IPS-20b (cell line): ENCODE measurements around the gene PTPRD.

Experiments used
- H3K27ac ChIP-seq: one replicate; pipeline ENCODE4 v1.5.1; 2013; ENCODE audit warnings: low read length
- H3K27me3 ChIP-seq: 2 replicates; pipeline ENCODE4 v1.6.1; 2013; ENCODE audit warnings: mild to moderate bottlenecking, low read length, inconsistent platforms; ENCODE audit not compliant: insufficient read depth
- H3K36me3 ChIP-seq: 2 replicates; pipeline ENCODE4 v1.6.1; 2013; ENCODE audit warnings: low read depth, mild to moderate bottlenecking, inconsistent platforms, low read length, moderate library complexity; ENCODE audit not compliant: insufficient read depth
- H3K4me1 ChIP-seq: 2 replicates; pipeline ENCODE4 v1.6.1; 2013; ENCODE audit warnings: mild to moderate bottlenecking, control low read depth, inconsistent platforms, low read length, moderate library complexity; ENCODE audit not compliant: insufficient read depth
- H3K4me3 ChIP-seq: 2 replicates; pipeline ENCODE4 v1.5.1; 2013; ENCODE audit warnings: mild to moderate bottlenecking, low read length, inconsistent platforms
- H3K9ac ChIP-seq: 2 replicates; pipeline ENCODE4 v1.6.1; 2013; ENCODE audit warnings: low read depth, mild to moderate bottlenecking, inconsistent platforms, low read length, moderate library complexity
- H3K9me3 ChIP-seq: 2 replicates; pipeline ENCODE4 v1.6.1; 2013; ENCODE audit warnings: mild to moderate bottlenecking, low read depth, low read length, inconsistent platforms; ENCODE audit not compliant: insufficient read depth

The PTPRD gene

DNA sequence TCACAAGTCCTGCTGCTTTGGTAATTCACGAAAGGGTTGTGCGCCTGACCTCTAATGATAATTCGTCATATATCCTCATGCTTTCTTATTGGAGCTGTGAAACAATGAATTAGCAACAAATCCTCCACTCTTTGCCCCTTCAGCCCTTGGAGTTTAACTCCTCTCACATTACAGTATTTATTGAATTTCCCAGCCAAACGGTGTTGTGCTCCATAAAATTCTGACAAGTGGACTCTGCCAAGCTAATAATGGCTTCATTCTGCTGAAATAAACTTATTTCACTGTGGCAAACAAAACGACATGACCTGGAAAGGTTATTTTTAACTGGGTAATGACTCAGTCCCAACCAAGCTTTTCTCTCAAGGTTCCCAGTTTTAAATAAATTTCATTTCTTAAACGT lies 1828.9 kb downstream of the PTPRD start:
- H3K9me3 ChIP-seq, result no peaks in the 10 kb centered on the region
- no peaks in the 10 kb centered on the region for H3K27me3 ChIP-seq
- no peak overlapping the region for H3K27ac ChIP-seq
- H3K4me1 ChIP-seq, result peaks cover 16% of the 10 kb centered on the region; the same call in 1 of the 2 replicates
- H3K4me3 ChIP-seq, result no peak overlapping the region
- H3K36me3 ChIP-seq, result no peaks in the 10 kb centered on the region
- H3K9ac ChIP-seq, result no peak overlapping the region

GRCh38 chr9:8782237-8782636 lies 1830.6 kb downstream of the PTPRD start:
- Histone ChIP-seq H3K9ac (no peak overlapping the region), H3K27me3 (no peaks in the 10 kb centered on the region), H3K36me3 (no peaks in the 10 kb centered on the region), H3K4me1 (peaks cover 24% of the 10 kb centered on the region; the same call in 1 of the 2 replicates), H3K9me3 (no peaks in the 10 kb centered on the region), H3K27ac (no peak overlapping the region), H3K4me3 (no peak overlapping the region)

- no peaks in the 10 kb centered on the region for H3K27me3 ChIP-seq
- no peak overlapping the region for H3K9ac ChIP-seq
- no peak overlapping the region for H3K27ac ChIP-seq
- peaks cover 24% of the 10 kb centered on the region; the same call in 1 of the 2 replicates for H3K4me1 ChIP-seq
- H3K9me3 ChIP-seq, result no peaks in the 10 kb centered on the region
- H3K4me3 ChIP-seq, result no peak overlapping the region
- H3K36me3 ChIP-seq, result no peaks in the 10 kb centered on the region
Observed at GRCh38 chr9:8781458-8781857, 1831.3 kb downstream of the PTPRD start.

GRCh38 chr9:8780386-8780785 lies 1832.4 kb downstream of the PTPRD start:
- Histone ChIP-seq H3K9ac (no peak overlapping the region), H3K4me3 (no peak overlapping the region), H3K27me3 (no peaks in the 10 kb centered on the region), H3K27ac (no peak overlapping the region), H3K4me1 (peaks cover 24% of the 10 kb centered on the region; the same call in 1 of the 2 replicates), H3K9me3 (no peaks in the 10 kb centered on the region), H3K36me3 (no peaks in the 10 kb centered on the region)

DNA sequence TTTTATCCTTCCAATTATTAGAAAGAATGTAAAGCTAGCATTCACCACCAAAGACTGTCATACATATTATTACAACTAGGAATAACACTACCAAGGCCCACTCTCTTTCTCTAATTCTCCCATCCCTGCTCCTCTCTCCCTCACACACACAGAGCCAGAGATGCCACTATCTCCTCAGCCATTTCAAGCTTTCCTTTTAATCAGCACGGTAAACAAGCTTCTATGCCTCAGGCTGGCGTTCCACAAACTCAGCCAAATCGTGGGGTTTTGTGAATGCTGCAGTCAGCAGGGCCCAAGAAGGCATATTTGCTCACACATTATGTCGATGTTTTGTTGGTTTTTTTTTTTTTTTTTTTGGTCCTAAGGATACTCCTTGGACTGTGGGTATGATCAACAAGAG lies 1833.3 kb downstream of the PTPRD start:
- no peaks in the 10 kb centered on the region for H3K9me3 ChIP-seq
- H3K9ac ChIP-seq, result no peak overlapping the region
- no peak overlapping the region for H3K27ac ChIP-seq
- H3K27me3 ChIP-seq, result no peaks in the 10 kb centered on the region
- no peaks in the 10 kb centered on the region for H3K36me3 ChIP-seq
- no peak overlapping the region for H3K4me3 ChIP-seq
- peaks cover 24% of the 10 kb centered on the region; the same call in 1 of the 2 replicates for H3K4me1 ChIP-seq

GRCh38 chr9:8778356-8778755 lies 1834.4 kb downstream of the PTPRD start:
- Histone ChIP-seq H3K9ac (no peak overlapping the region; the same call in 1 of the 2 replicates), H3K4me1 (peaks cover 24% of the 10 kb centered on the region; the same call in 1 of the 2 replicates), H3K36me3 (no peaks in the 10 kb centered on the region), H3K4me3 (no peak overlapping the region), H3K27me3 (no peaks in the 10 kb centered on the region), H3K27ac (no peak overlapping the region), H3K9me3 (no peaks in the 10 kb centered on the region)

GRCh38 chr9:8772302-8772701 lies 1840.5 kb downstream of the PTPRD start:
- H3K9me3 ChIP-seq, result no peaks in the 10 kb centered on the region
- no peaks in the 10 kb centered on the region for H3K36me3 ChIP-seq
- no peaks in the 10 kb centered on the region for H3K4me1 ChIP-seq
- H3K4me3 ChIP-seq, result no peak overlapping the region
- H3K27ac ChIP-seq, result no peak overlapping the region
- no peaks in the 10 kb centered on the region for H3K27me3 ChIP-seq
- no peak overlapping the region for H3K9ac ChIP-seq

DNA sequence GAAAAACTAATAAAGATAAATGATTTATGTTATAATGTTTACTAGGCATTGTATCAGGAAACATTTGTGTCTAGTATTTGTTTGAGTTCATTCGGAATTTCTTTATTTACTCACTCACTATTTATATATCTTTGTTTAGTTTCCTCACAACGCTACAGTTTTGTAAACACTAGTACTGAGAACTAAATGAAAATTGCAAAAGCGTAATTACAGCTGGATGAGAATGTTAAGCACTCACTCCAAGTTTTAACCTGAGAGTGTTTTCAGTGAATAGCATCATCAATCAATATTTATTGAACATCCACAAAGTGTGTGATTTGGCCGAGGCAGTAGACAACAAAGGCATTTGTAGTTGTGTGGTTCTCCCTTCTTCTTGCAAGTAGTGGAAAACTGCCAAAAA lies 1843.6 kb downstream of the PTPRD start:
- Histone ChIP-seq H3K36me3 (no peaks in the 10 kb centered on the region), H3K4me3 (no peak overlapping the region), H3K27me3 (no peaks in the 10 kb centered on the region), H3K27ac (no peak overlapping the region), H3K9me3 (no peaks in the 10 kb centered on the region), H3K4me1 (no peaks in the 10 kb centered on the region), H3K9ac (no peak overlapping the region)

- Histone ChIP-seq H3K36me3 (no peaks in the 10 kb centered on the region), H3K27me3 (no peaks in the 10 kb centered on the region), H3K9ac (no peak overlapping the region), H3K9me3 (no peaks in the 10 kb centered on the region), H3K4me1 (0 out of 2 replicates have a peak, but pooled peaks cover 3% of the 10 kb centered on the region), H3K4me3 (no peak overlapping the region), H3K27ac (no peak overlapping the region)
Observed at GRCh38 chr9:8766096-8766495, 1846.7 kb downstream of the PTPRD start.

DNA sequence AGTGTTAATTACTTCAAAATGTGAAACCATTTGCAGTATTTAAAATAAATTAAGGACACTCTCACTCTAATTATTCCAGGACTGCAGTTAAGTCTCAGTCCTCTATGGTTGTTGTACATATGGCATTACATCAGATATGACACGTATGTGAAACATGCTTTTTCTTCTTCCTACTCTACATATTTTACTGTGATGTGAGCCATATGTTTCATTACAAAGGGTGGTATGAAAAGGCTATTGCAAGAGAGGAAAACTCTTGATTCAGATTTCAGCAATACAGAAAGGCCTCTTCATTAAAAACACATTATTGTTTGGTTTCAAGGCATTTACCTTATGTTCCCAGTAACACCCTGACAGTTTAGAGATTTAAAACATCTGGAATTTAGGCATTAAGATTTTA lies 1848.8 kb downstream of the PTPRD start:
- H3K27ac ChIP-seq, result no peak overlapping the region
- H3K4me1 ChIP-seq, result 0 out of 2 replicates have a peak, but pooled peaks cover 3% of the 10 kb centered on the region
- H3K36me3 ChIP-seq, result no peaks in the 10 kb centered on the region
- no peaks in the 10 kb centered on the region for H3K27me3 ChIP-seq
- H3K4me3 ChIP-seq, result no peak overlapping the region
- no peaks in the 10 kb centered on the region for H3K9me3 ChIP-seq
- no peak overlapping the region for H3K9ac ChIP-seq

DNA sequence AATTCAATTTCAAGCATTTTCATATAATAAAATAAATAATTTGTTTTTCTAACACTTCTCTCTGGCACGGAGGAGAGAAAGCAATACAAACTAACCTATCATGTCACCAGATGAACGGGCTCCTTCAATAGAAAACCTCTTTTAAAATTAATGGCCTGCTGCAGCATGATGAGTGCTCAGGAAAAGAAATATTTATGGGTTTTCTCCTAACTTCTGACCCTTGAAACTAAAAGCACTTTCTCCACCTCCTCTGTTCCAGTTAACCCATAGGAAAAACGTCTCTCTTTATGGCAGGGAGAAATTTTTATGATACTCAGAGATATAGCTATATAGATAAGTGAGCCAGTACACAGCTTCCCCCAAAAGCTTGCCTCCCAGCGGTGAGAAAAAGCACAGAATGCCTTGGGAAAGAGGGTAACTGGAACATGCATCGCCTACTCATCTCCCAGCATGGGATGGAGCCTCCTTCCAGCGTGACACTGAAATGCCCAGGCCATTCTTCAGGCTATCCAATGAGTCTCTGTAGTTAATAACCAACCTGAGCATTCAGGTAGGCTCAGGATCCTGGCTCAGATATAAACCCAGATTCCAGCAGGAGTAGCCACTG lies 1850.2 kb downstream of the PTPRD start:
- Histone ChIP-seq H3K4me3 (no peak overlapping the region), H3K4me1 (0 out of 2 replicates have a peak, but pooled peaks cover 3% of the 10 kb centered on the region), H3K27me3 (no peaks in the 10 kb centered on the region), H3K36me3 (no peaks in the 10 kb centered on the region), H3K9me3 (no peaks in the 10 kb centered on the region), H3K27ac (no peak overlapping the region), H3K9ac (no peak overlapping the region)

GRCh38 chr9:8760000-8760767 lies 1852.6 kb downstream of the PTPRD start:
- Histone ChIP-seq H3K27me3 (no peaks in the 10 kb centered on the region), H3K4me1 (0 out of 2 replicates have a peak, but pooled peaks cover 3% of the 10 kb centered on the region), H3K9ac (no peak overlapping the region), H3K36me3 (no peaks in the 10 kb centered on the region), H3K27ac (no peak overlapping the region), H3K4me3 (no peak overlapping the region), H3K9me3 (no peaks in the 10 kb centered on the region)
